GM18502 (cell line): Measurements from ENCODE around the gene SBK3.
"Not testable (repeated sequence)": the region's sequence is repeated elsewhere in the genome, so short reads cannot be mapped to it uniquely, and the experiment has no call there.

ENCODE experiments used
- ATAC-seq: cut with Tn5 transposase; IDR thresholded peaks from one replicate; pipeline ENCODE4 v1.9.1; 2021; ENCODE audit warnings: mild to moderate bottlenecking; ENCODE audit not compliant: unreplicated experiment, poor library complexity

Gene SBK3

GRCh38 chr19:55543567-55543966 is 1.8 kb downstream of the SBK3 start:
- no peak for ATAC-seq

GRCh38 chr19:55542292-55542855 is 3.0 kb downstream of the SBK3 start:
- ATAC-seq = no peak

GRCh38 chr19:55541091-55541490 is 4.3 kb downstream of the SBK3 start:
- no peak for ATAC-seq

GRCh38 chr19:55540619-55541018 is 4.7 kb downstream of the SBK3 start:
- ATAC-seq = no peak

- ATAC-seq = no peak
These were observed 6.0 kb downstream of the SBK3 start for GRCh38 chr19:55539090-55539984.

- no peak for ATAC-seq
These were observed 7.2 kb downstream of the SBK3 start for GRCh38 chr19:55538132-55538531.

GRCh38 chr19:55537741-55538111 is 7.6 kb downstream of the SBK3 start:
- ATAC-seq = no peak

- ATAC-seq = no peak
These were observed 8.2 kb downstream of the SBK3 start, which contains the start of gene SBK2 for GRCh38 chr19:55536951-55537740. SBK2 (minus strand) TSS chr19:55537133; CDS start chr19:55536294, 839 bp downstream.

GRCh38 chr19:55536366-55536765 is 9.0 kb downstream of the SBK3 start:
- ATAC-seq = no peak

- no peak for ATAC-seq
These were observed 9.4 kb downstream of the SBK3 start for GRCh38 chr19:55535965-55536350.

GRCh38 chr19:55535173-55535964 is 10.0 kb downstream of the SBK3 start:
- ATAC-seq = no peak

- not testable (repeated sequence) for ATAC-seq
These were observed 11.1 kb downstream of the SBK3 start for GRCh38 chr19:55534280-55534679.

- no peak for ATAC-seq
These were observed 14.3 kb downstream of the SBK3 start for GRCh38 chr19:55530996-55531395.

GRCh38 chr19:55529636-55530234 is 15.6 kb downstream of the SBK3 start:
- no peak for ATAC-seq

- no peak for ATAC-seq
These were observed 17.1 kb downstream of the SBK3 start for GRCh38 chr19:55528030-55528803.

GRCh38 chr19:55527197-55528029 is 17.9 kb downstream of the SBK3 start:
- no peak for ATAC-seq

GRCh38 chr19:55526216-55527196 is 18.8 kb downstream of the SBK3 start:
- ATAC-seq = no peak
